Activated naive CD8-positive, alpha-beta T cell (primary cell): Measurements from ENCODE around the gene ANKRD6.

Source experiments
- H3K27ac Mint-ChIP-seq: one replicate; pipeline ENCODE4 v1.8.0; 2021; ENCODE audit warnings: mixed read lengths
- H3K27me3 Mint-ChIP-seq: one replicate; pipeline ENCODE4 v1.8.0; 2021; ENCODE audit warnings: mixed read lengths
- H3K36me3 Mint-ChIP-seq: one replicate; pipeline ENCODE4 v1.8.0; 2021; ENCODE audit warnings: mixed read lengths
- H3K4me1 Mint-ChIP-seq: one replicate; pipeline ENCODE4 v1.8.0; 2021; ENCODE audit warnings: low read depth, mixed read lengths
- H3K4me3 Mint-ChIP-seq: one replicate; pipeline ENCODE4 v1.8.0; 2021; ENCODE audit warnings: mild to moderate bottlenecking, mixed read lengths
- H3K9me3 Mint-ChIP-seq: one replicate; pipeline ENCODE4 v1.8.0; 2021; ENCODE audit warnings: low read depth, mixed read lengths

ANKRD6 gene

GRCh38 chr6:89661559-89661958 lies 228.6 kb downstream of the ANKRD6 start:
- H3K36me3 Mint-ChIP-seq, result peaks cover 15% of the 10 kb centered on the region
- no peaks in the 10 kb centered on the region for H3K4me1 Mint-ChIP-seq

GRCh38 chr6:89662659-89663223 lies 229.8 kb downstream of the ANKRD6 start:
- Mint-ChIP-seq H3K27ac (no peak overlapping the region), H3K9me3 (no peaks in the 10 kb centered on the region), H3K36me3 (peaks cover 15% of the 10 kb centered on the region), H3K4me1 (no peaks in the 10 kb centered on the region), H3K27me3 (no peaks in the 10 kb centered on the region), H3K4me3 (no peak overlapping the region)

More at GRCh38 chr6:89661559-89661958, 228.6 kb downstream of the ANKRD6 start:
- H3K9me3 Mint-ChIP-seq, result no peaks in the 10 kb centered on the region
- H3K27me3 Mint-ChIP-seq, result no peaks in the 10 kb centered on the region
- no peak overlapping the region for H3K27ac Mint-ChIP-seq
- no peak overlapping the region for H3K4me3 Mint-ChIP-seq

- Mint-ChIP-seq H3K27me3 (no peaks in the 10 kb centered on the region), H3K27ac (no peak overlapping the region), H3K9me3 (no peaks in the 10 kb centered on the region), H3K4me3 (no peak overlapping the region), H3K36me3 (peaks cover 9% of the 10 kb centered on the region), H3K4me1 (no peaks in the 10 kb centered on the region)
These were observed 235.1 kb downstream of the ANKRD6 start for GRCh38 chr6:89667872-89668556.

- Mint-ChIP-seq H3K36me3 (peaks cover 12% of the 10 kb centered on the region), H3K4me1 (no peaks in the 10 kb centered on the region)
These were observed 236.1 kb downstream of the ANKRD6 start for GRCh38 chr6:89669002-89669401.

GRCh38 chr6:89670935-89671565 lies 238.1 kb downstream of the ANKRD6 start:
- no peaks in the 10 kb centered on the region for H3K9me3 Mint-ChIP-seq
- no peak overlapping the region for H3K4me3 Mint-ChIP-seq
- H3K36me3 Mint-ChIP-seq, result peaks cover 14% of the 10 kb centered on the region
- H3K4me1 Mint-ChIP-seq, result no peaks in the 10 kb centered on the region
- H3K27ac Mint-ChIP-seq, result no peak overlapping the region
- H3K27me3 Mint-ChIP-seq, result no peaks in the 10 kb centered on the region

More at GRCh38 chr6:89669002-89669401, 236.1 kb downstream of the ANKRD6 start:
- H3K27ac Mint-ChIP-seq, result no peak overlapping the region
- H3K27me3 Mint-ChIP-seq, result no peaks in the 10 kb centered on the region
- no peak overlapping the region for H3K4me3 Mint-ChIP-seq
- H3K9me3 Mint-ChIP-seq, result no peaks in the 10 kb centered on the region

- Mint-ChIP-seq H3K4me3 (no peak overlapping the region), H3K27ac (no peak overlapping the region), H3K9me3 (no peaks in the 10 kb centered on the region)
These were observed 243.2 kb downstream of the ANKRD6 start for GRCh38 chr6:89675949-89676748.

GRCh38 chr6:89678531-89678930 lies 245.6 kb downstream of the ANKRD6 start:
- Mint-ChIP-seq H3K27ac (no peak overlapping the region), H3K27me3 (no peaks in the 10 kb centered on the region), H3K9me3 (no peaks in the 10 kb centered on the region), H3K4me1 (no peaks in the 10 kb centered on the region), H3K36me3 (peaks cover 9% of the 10 kb centered on the region), H3K4me3 (no peak overlapping the region)

More at GRCh38 chr6:89675949-89676748, 243.2 kb downstream of the ANKRD6 start:
- H3K36me3 Mint-ChIP-seq, result peaks cover 12% of the 10 kb centered on the region
- H3K27me3 Mint-ChIP-seq, result no peaks in the 10 kb centered on the region
- no peaks in the 10 kb centered on the region for H3K4me1 Mint-ChIP-seq

- peaks cover 9% of the 10 kb centered on the region for H3K36me3 Mint-ChIP-seq
These were observed 246.5 kb downstream of the ANKRD6 start for GRCh38 chr6:89679215-89680120.

GRCh38 chr6:89680150-89680549 lies 247.2 kb downstream of the ANKRD6 start:
- Mint-ChIP-seq H3K36me3 (peaks cover 13% of the 10 kb centered on the region), H3K27ac (no peak overlapping the region), H3K27me3 (no peaks in the 10 kb centered on the region), H3K9me3 (no peaks in the 10 kb centered on the region), H3K4me3 (no peak overlapping the region), H3K4me1 (no peaks in the 10 kb centered on the region)

More at GRCh38 chr6:89679215-89680120, 246.5 kb downstream of the ANKRD6 start:
- H3K4me1 Mint-ChIP-seq, result no peaks in the 10 kb centered on the region
- H3K27ac Mint-ChIP-seq, result no peak overlapping the region
- H3K27me3 Mint-ChIP-seq, result no peaks in the 10 kb centered on the region
- no peaks in the 10 kb centered on the region for H3K9me3 Mint-ChIP-seq
- no peak overlapping the region for H3K4me3 Mint-ChIP-seq

- H3K4me1 Mint-ChIP-seq, result no peaks in the 10 kb centered on the region
- peaks cover 12% of the 10 kb centered on the region for H3K36me3 Mint-ChIP-seq
- H3K4me3 Mint-ChIP-seq, result no peak overlapping the region
- H3K27me3 Mint-ChIP-seq, result no peaks in the 10 kb centered on the region
- H3K27ac Mint-ChIP-seq, result no peak overlapping the region
- no peaks in the 10 kb centered on the region for H3K9me3 Mint-ChIP-seq
These were observed 247.6 kb downstream of the ANKRD6 start for GRCh38 chr6:89680551-89680950.

- no peak overlapping the region for H3K4me3 Mint-ChIP-seq
- H3K9me3 Mint-ChIP-seq, result no peaks in the 10 kb centered on the region
- H3K27ac Mint-ChIP-seq, result no peak overlapping the region
- peaks cover 12% of the 10 kb centered on the region for H3K36me3 Mint-ChIP-seq
- H3K27me3 Mint-ChIP-seq, result no peaks in the 10 kb centered on the region
- H3K4me1 Mint-ChIP-seq, result no peaks in the 10 kb centered on the region
These were observed 249.1 kb downstream of the ANKRD6 start for GRCh38 chr6:89681983-89682564.

- Mint-ChIP-seq H3K4me1 (no peaks in the 10 kb centered on the region), H3K4me3 (no peak overlapping the region), H3K27me3 (no peaks in the 10 kb centered on the region), H3K27ac (no peak overlapping the region), H3K9me3 (no peaks in the 10 kb centered on the region), H3K36me3 (peaks cover 12% of the 10 kb centered on the region)
These were observed 250.0 kb downstream of the ANKRD6 start for GRCh38 chr6:89682991-89683390.
